HUES6 (cell line): Measurements from ENCODE around the gene COL5A1.
"Not testable (repeated sequence)": the region's sequence is repeated elsewhere in the genome, so short reads cannot be mapped to it uniquely, and the experiment has no call there.

ENCODE experiments used
- H3K27ac ChIP-seq: 2 replicates; pipeline ENCODE4 v1.7.0; 2013; ENCODE audit warnings: low read depth, mild to moderate bottlenecking, low read length, inconsistent platforms
- H3K27me3 ChIP-seq: 2 replicates; pipeline ENCODE4 v1.6.1; 2013; ENCODE audit warnings: low read length; ENCODE audit not compliant: control insufficient read depth, insufficient read depth
- H3K36me3 ChIP-seq: 2 replicates; pipeline ENCODE4 v1.6.1; 2013; ENCODE audit warnings: low read length; ENCODE audit not compliant: control insufficient read depth, insufficient read depth
- H3K4me1 ChIP-seq: 2 replicates; pipeline ENCODE4 v1.6.1; 2013; ENCODE audit warnings: low read length; ENCODE audit not compliant: control insufficient read depth, insufficient read depth
- H3K4me3 ChIP-seq: 2 replicates; pipeline ENCODE4 v1.5.1; 2013; ENCODE audit warnings: low read depth, low read length
- H3K9ac ChIP-seq: one replicate; pipeline ENCODE4 v1.6.1; 2013; ENCODE audit warnings: mild to moderate bottlenecking, low read length
- H3K9me3 ChIP-seq: 2 replicates; pipeline ENCODE4 v1.6.1; 2013; ENCODE audit warnings: low read depth, low read length; ENCODE audit not compliant: control insufficient read depth, insufficient read depth

The COL5A1 gene

DNA sequence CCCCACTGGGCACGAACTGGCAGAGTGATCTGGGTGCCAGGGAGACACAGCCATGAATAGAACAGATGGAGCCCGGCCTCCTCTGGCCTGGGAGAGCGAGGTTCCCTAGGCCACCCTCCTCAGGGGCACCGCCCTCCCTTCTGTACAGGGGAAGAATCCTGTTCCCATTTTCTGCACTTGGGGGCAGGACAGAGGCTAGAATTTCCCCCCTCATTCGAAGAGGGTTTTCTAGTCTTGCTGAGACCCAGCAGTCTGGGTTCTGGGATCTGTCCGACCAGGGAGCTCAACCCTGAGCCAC, 52.7 kb downstream of the COL5A1 start:
- Histone ChIP-seq H3K9ac (no peak overlapping the region), H3K36me3 (peaks cover 16% of the 10 kb centered on the region; the same call in 1 of the 2 replicates), H3K9me3 (no peaks in the 10 kb centered on the region), H3K27ac (no peak overlapping the region), H3K4me1 (peaks cover 3% of the 10 kb centered on the region; the same call in 1 of the 2 replicates), H3K27me3 (no peaks in the 10 kb centered on the region), H3K4me3 (no peak overlapping the region)

DNA sequence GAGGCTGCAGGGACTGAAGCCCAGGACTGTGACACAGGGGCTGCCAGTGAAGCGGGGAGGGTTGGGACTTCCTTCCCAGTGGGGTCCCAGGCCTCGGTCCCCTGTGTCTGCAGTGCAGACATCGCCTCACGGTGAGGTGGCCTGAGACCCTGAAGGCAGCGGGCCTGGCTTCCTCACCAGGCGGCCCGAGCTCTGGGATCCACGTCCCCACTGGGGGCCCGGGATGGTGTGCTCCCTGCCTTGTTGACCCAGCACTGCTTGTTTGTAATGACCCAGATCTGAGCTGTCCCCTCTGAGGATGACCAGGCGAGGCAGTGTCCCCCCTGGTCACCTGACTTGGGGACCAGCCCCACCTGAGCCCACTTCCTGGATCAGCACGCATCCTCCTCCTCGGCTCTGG, 53.1 kb downstream of the COL5A1 start:
- Histone ChIP-seq H3K9ac (no peak overlapping the region), H3K27me3 (no peaks in the 10 kb centered on the region), H3K4me1 (peaks cover 3% of the 10 kb centered on the region; the same call in 1 of the 2 replicates), H3K9me3 (no peaks in the 10 kb centered on the region), H3K36me3 (peaks cover 19% of the 10 kb centered on the region; the same call in 1 of the 2 replicates), H3K27ac (no peak overlapping the region), H3K4me3 (no peak overlapping the region)

DNA sequence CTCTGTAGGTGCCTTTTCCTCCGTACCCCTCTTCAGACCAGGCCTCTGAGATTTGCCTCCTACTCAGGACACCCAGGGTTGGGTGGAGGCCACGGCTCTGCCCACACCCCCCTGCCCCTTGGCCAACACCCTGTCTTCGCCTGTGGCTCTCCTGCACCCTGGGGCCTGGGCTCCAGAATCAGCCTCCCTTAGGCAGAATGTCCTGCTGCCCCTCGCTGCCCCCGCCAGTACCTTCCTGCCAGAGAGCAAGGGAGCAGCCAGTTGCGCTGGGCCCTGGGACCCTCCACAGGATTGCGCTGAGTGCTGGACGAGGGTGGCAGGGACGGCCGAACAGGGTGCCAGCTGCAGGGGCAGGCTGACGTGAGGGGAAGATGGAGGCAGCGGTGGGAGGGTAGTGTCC, 53.5 kb downstream of the COL5A1 start:
- Histone ChIP-seq H3K4me3 (no peak overlapping the region), H3K4me1 (peaks cover 3% of the 10 kb centered on the region; the same call in 1 of the 2 replicates), H3K27ac (no peak overlapping the region), H3K9ac (no peak overlapping the region), H3K9me3 (no peaks in the 10 kb centered on the region), H3K36me3 (peaks cover 23% of the 10 kb centered on the region; the same call in 1 of the 2 replicates), H3K27me3 (no peaks in the 10 kb centered on the region)

DNA sequence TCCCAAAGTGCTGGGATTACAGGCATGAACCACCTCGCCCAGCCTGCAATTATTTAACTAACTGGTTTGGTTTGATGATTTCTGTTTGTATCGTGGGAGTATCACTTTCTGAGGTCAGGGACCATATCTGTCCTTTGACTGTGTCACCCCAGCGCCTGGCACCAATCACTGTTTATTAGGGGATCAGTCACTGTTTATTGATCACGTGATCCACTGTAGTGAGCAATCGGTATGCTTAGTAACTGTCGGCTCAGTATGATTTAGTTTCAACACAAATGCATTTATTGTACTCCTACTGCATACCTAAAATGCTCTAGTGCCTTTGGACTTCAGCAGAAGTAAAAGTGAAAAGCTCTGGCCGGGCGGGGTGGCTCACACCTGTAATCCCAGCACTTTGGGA, 54.8 kb downstream of the COL5A1 start:
- no peak overlapping the region for H3K9ac ChIP-seq
- peaks cover 3% of the 10 kb centered on the region; the same call in 1 of the 2 replicates for H3K4me1 ChIP-seq
- H3K27ac ChIP-seq, result no peak overlapping the region
- H3K36me3 ChIP-seq, result peaks cover 28% of the 10 kb centered on the region
- no peaks in the 10 kb centered on the region for H3K27me3 ChIP-seq
- H3K4me3 ChIP-seq, result no peak overlapping the region
- H3K9me3 ChIP-seq, result no peaks in the 10 kb centered on the region

DNA sequence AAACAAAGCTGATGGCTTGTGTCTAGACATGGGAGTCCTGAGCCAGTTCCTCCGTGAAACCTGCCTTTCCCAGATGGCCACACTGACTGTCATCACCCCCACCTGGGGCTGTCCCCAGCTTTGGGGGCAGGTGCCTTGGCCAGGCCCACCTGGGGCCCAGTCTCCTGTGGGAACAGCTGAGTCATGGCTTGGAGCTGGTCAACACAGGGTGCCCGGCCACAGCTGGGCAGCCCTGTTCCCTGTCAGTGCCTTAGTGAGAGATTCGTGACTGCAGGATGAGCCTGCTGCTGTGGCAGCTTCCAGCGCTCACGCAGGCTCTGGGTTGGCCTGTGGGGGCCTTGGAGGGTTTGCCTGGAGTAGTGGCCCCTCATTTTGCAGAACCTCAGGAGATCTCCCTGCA, 56.5 kb downstream of the COL5A1 start:
- no peak overlapping the region for H3K9ac ChIP-seq
- H3K27me3 ChIP-seq, result no peaks in the 10 kb centered on the region
- H3K36me3 ChIP-seq, result peaks cover 28% of the 10 kb centered on the region
- H3K27ac ChIP-seq, result no peak overlapping the region
- H3K4me3 ChIP-seq, result no peak overlapping the region
- H3K9me3 ChIP-seq, result no peaks in the 10 kb centered on the region
- peaks cover 3% of the 10 kb centered on the region; the same call in 1 of the 2 replicates for H3K4me1 ChIP-seq

DNA sequence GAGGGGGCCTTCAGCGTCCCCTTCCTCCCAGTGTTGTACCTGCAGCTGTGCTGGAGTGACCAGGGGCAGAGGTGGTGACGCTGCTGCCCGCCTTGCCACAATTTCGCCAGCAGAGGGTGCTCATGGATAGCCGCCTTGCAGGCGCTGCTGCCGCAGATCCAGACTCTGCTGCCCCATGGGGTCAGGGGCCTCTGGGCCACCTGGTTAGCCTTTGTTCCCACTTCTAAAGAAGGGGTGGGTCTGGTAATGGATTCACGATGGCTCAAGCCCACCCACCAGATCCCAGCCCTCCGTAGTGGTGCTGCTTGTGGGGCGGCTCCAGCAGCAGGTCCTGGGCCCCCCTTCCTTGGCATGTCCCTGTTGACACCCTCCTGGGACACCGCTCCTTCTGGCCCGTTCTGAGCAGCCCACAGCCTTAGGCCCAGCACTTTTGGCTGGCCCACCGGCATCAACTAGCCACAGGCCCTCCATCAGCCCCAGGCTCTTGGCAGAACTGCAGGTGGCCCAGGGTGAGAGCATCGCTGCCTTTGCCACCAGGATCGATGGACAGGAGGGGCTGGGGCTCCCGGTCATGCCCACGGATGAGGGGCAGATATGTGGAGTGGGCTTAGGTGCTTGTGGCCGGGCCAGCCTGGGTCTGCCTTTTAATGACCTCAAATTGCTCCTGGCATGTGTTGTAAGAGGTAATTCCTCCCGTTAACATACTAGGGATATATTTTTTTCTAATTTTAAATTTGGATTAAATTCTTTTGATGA, 57.2 kb downstream of the COL5A1 start:
- Histone ChIP-seq H3K9ac (no peak overlapping the region), H3K27me3 (no peaks in the 10 kb centered on the region), H3K36me3 (peaks cover 30% of the 10 kb centered on the region), H3K27ac (no peak overlapping the region), H3K4me3 (no peak overlapping the region), H3K9me3 (no peaks in the 10 kb centered on the region), H3K4me1 (peaks cover 3% of the 10 kb centered on the region; the same call in 1 of the 2 replicates)

DNA sequence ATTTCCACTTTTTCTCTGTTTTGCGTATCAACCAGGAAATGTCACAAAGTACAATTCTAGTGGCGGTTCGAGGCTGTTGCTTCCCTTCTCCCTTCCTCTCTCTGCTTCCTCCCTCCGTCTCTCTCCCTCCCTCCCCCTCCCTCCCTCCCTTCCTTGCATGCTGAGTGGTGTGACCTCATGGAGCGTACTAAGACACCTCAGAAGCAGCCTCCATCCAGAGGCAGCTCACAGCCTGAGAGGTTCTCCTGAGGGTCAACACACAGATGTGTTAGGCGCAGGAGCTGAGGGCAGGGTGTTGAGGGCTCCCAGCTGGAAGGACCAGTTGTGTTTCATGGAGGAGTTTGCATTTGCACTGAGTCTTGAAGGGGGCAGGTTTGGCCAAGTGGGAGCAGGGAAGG, 57.7 kb downstream of the COL5A1 start:
- Histone ChIP-seq H3K4me1 (peaks cover 3% of the 10 kb centered on the region; the same call in 1 of the 2 replicates), H3K27ac (no peak overlapping the region), H3K36me3 (peaks cover 30% of the 10 kb centered on the region), H3K4me3 (no peak overlapping the region), H3K9me3 (no peaks in the 10 kb centered on the region), H3K9ac (no peak overlapping the region), H3K27me3 (no peaks in the 10 kb centered on the region)

DNA sequence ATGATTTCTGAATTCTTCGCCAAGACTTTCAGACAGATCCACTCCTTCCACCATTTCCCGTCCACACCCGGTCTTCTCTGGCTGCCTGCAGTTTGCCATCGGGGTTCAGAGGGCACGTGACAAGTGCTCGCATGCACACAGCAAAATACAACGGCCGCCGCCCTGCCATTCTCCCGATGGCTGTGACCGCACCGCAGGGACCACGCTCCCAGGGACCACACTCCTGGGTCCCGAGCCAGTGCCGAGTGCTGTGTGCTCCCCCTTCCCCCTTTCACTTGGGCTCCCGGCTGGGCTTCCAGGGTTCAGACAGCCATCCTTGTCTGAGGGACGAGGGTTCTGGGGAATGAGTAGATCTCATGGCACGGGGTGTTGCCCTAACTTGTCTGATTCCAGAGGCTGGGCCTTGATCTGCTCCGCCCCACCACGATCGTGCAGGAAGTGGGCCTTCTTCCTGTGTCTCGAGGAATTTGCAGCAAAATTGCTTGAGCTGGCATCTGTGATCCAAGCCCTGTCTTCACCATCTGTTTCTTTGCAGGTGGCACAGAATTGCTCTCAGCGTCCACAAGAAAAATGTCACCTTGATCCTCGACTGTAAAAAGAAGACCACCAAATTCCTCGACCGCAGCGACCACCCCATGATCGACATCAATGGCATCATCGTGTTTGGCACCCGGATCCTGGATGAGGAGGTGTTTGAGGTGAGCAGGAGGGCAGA, 59.2 kb downstream of the COL5A1 start:
- Histone ChIP-seq H3K9ac (no peak overlapping the region), H3K4me3 (no peak overlapping the region), H3K4me1 (peaks cover 3% of the 10 kb centered on the region; the same call in 1 of the 2 replicates), H3K9me3 (no peaks in the 10 kb centered on the region), H3K27me3 (no peaks in the 10 kb centered on the region), H3K36me3 (peaks cover 34% of the 10 kb centered on the region), H3K27ac (no peak overlapping the region)

DNA sequence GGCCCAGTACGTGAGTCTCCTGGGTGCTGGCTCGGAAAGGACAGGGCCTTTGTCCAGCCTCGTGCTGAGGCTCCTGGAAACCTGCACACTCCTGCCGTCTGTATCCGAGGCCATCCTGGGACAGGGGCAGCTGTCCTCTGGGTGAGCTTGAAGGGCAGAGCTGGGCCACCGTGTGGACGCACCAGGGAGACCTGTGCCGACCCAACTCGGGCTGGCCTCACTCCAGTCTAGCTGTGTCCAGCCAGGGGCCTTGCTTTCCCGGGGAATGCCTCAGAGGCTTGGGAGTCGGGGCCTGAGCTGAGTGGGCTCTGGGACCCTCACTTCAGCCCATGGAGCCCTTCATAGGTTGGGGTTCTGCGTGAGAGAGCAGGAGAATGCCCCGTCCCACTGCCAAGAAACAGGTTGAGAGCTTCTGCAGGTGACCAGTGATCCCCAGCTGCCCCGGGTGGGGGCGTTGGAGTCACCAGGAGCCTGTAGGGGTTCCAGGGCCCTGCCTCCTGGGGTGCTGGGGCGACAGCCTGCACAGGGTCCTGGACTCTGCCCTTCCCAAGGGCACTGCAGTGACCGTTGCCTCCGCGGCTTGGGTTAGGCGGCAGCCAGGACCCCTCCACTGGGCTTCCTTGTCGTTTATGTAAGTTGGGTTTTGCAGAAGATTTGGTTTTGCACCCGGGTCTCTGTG, 60.1 kb downstream of the COL5A1 start:
- peaks cover 34% of the 10 kb centered on the region for H3K36me3 ChIP-seq
- peaks cover 3% of the 10 kb centered on the region; the same call in 1 of the 2 replicates for H3K4me1 ChIP-seq
- H3K9ac ChIP-seq, result no peak overlapping the region
- 0 out of 2 replicates have a peak overlapping the region, but pooled peaks have one; percentile 32 for H3K27ac ChIP-seq
- H3K4me3 ChIP-seq, result no peak overlapping the region
- H3K9me3 ChIP-seq, result no peaks in the 10 kb centered on the region
- no peaks in the 10 kb centered on the region for H3K27me3 ChIP-seq

DNA sequence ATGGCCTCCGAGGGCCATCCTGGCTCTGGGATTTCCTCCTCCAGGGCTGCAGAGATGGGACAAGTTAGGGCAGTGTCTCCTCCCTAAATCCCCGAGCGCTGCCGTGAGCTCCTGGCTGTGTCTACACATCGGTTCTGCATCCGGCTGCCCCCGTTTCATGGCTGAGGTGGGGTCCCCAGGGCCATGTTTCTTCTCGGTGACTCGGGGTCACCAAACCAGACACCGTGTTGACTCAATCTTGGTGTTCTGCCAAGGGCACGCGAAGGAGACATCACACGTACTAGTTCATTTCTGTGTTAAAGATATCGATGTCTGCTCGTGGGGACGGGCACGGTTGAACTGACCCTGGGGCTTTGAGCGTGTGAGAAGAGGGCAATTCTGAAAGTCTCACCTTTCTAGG, 60.7 kb downstream of the COL5A1 start:
- H3K27ac ChIP-seq, result no peak overlapping the region
- no peak overlapping the region for H3K9ac ChIP-seq
- peaks cover 34% of the 10 kb centered on the region for H3K36me3 ChIP-seq
- H3K27me3 ChIP-seq, result no peaks in the 10 kb centered on the region
- no peaks in the 10 kb centered on the region for H3K9me3 ChIP-seq
- peaks cover 3% of the 10 kb centered on the region; the same call in 1 of the 2 replicates for H3K4me1 ChIP-seq
- no peak overlapping the region for H3K4me3 ChIP-seq

DNA sequence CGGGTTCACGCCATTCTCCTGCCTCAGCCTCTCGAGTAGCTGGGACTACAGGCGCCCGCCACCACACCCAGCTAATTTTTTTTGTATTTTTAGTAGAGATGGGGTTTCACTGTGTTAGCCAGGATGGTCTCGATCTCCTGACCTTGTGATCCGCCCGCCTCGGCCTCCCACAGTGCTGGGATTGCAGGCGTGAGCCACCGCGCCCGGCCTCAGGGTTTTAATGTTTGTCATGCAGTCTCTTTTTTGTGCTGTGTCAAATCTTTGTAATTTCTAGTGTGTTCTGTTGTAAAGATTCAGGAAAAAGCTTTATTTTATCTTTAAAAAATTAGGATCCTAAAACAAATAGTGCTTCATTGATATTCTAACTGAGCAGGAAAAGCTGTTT, 62.1 kb downstream of the COL5A1 start:
- H3K36me3 ChIP-seq, result peaks cover 45% of the 10 kb centered on the region
- H3K27me3 ChIP-seq, H3K9me3 ChIP-seq, H3K27ac ChIP-seq, H3K9ac ChIP-seq, H3K4me1 ChIP-seq, H3K4me3 ChIP-seq: not testable (repeated sequence)
